SK-N-SH (cell line): Measurements from ENCODE around the gene EXD2. TPM values are rescaled to one million over a fixed set of nuclear protein-coding genes. Genes with fewer than 3 reads are reported as not detected.
A peak's percentile ranks its signal among the peaks of the same experiment; 100 is the strongest.

Source experiments
- CTCF ChIA-PET: fragments of 300-600, 350-600 bp; formaldehyde crosslinking; extraction: SDS; loops from one replicate; lab custom pipeline; 2021; lab: Yijun Ruan, JAX
- POLR2A ChIA-PET: fragments of 350-600 bp; sonication (Branson Sonifier 250); formaldehyde crosslinking; extraction: SDS; loops from one replicate; lab custom pipeline; 2020; ENCODE audit warnings: antibody characterized with exemption, inconsistent platforms; lab: Yijun Ruan, JAX
- DNase-seq: peaks from one replicate; pipeline ENCODE4 v3.0.0; 2012
- H2AFZ ChIP-seq: fragments of 200-600 bp; sonication (generic); 2 replicates; pipeline ENCODE4 v1.8.1; 2016; ENCODE audit warnings: antibody characterized with exemption, mild to moderate bottlenecking, low read depth
- H3F3A ChIP-seq: fragments of 200-600 bp; sonication (generic); replicated peaks from 2 replicates; pipeline ENCODE3; 2016; ENCODE audit warnings: antibody characterized with exemption, mild to moderate bottlenecking; ENCODE audit not compliant: insufficient read depth
- H3K27ac ChIP-seq, 2 experiments: fragments of 200-500 bp in 1 of 2; fragments of 200-600 bp in 1 of 2; sonication (Bioruptor generic) in 1 of 2; sonication (generic), shearing (Covaris generic) in 1 of 2; 2 replicates each; pipeline versions ENCODE4 v1.5.1 to v1.6.1; 2014 to 2016; ENCODE audit warnings: low read depth in 2 of 2, inconsistent platforms in 1 of 2, low read length in 1 of 2, mild to moderate bottlenecking in 1 of 2, mixed read lengths in 1 of 2
- H3K27me3 ChIP-seq: fragments of 200-600 bp; sonication (generic), shearing (Covaris generic); 2 replicates; pipeline ENCODE4 v1.6.1; 2016; ENCODE audit warnings: mixed run types; ENCODE audit not compliant: insufficient read depth
- H3K36me3 ChIP-seq, 2 experiments: fragments of 200-500 bp in 1 of 2; fragments of 200-600 bp in 1 of 2; sonication (Bioruptor generic) in 1 of 2; sonication (generic) in 1 of 2; replicated peaks in 1 of 2; 2 replicates each; pipeline versions ENCODE3 to v1.5.1; 2014 to 2016; ENCODE audit warnings: low read length in 1 of 2, mild to moderate bottlenecking in 1 of 2; ENCODE audit not compliant: insufficient read depth in 2 of 2, control insufficient read depth in 1 of 2
- H3K4me1 ChIP-seq, 2 experiments: fragments of 200-500 bp in 1 of 2; fragments of 200-600 bp in 1 of 2; sonication (Bioruptor generic) in 1 of 2; sonication (generic), shearing (Covaris generic) in 1 of 2; 2 replicates each; pipeline versions ENCODE4 v1.5.1 to v1.6.1; 2014 to 2016; ENCODE audit warnings: low read depth in 1 of 2, low read length in 1 of 2, mixed run types in 1 of 2; ENCODE audit not compliant: insufficient read depth in 2 of 2, control insufficient read depth in 1 of 2
- H3K4me2 ChIP-seq: fragments of 200-600 bp; sonication (generic), shearing (Covaris generic); 2 replicates; pipeline ENCODE4 v1.6.1; 2017; ENCODE audit warnings: mixed run types
- H3K4me3 ChIP-seq, 2 experiments: fragments of 200-500 bp in 1 of 2; fragments of 200-600 bp in 1 of 2; sonication (Bioruptor generic) in 1 of 2; sonication (generic), shearing (Covaris generic) in 1 of 2; 2 replicates each; pipeline versions ENCODE4 v1.5.1 to v1.8.1; 2014 to 2016; ENCODE audit warnings: low read depth in 2 of 2, inconsistent platforms in 1 of 2, low read length in 1 of 2, mild to moderate bottlenecking in 1 of 2, mixed read lengths in 1 of 2, moderate library complexity in 1 of 2
- H3K79me2 ChIP-seq: fragments of 200-600 bp; sonication (generic); 2 replicates; pipeline ENCODE4 v1.8.1; 2017; ENCODE audit warnings: mild to moderate bottlenecking; ENCODE audit not compliant: insufficient read depth
- H3K9ac ChIP-seq: fragments of 200-600 bp; sonication (generic); 2 replicates; pipeline ENCODE4 v1.6.1; 2017; ENCODE audit warnings: mixed run types
- H3K9me2 ChIP-seq: fragments of 200-600 bp; sonication (generic); 2 replicates; pipeline ENCODE4 v1.6.1; 2017; ENCODE audit warnings: mixed run types
- H3K9me3 ChIP-seq: fragments of 200-600 bp; sonication (generic); 2 replicates; pipeline ENCODE4 v1.6.1; 2017; ENCODE audit warnings: mixed run types, mild to moderate bottlenecking, moderate library complexity
- H4K20me1 ChIP-seq: fragments of 200-600 bp; sonication (generic); 2 replicates; pipeline ENCODE4 v1.6.1; 2017; ENCODE audit warnings: mild to moderate bottlenecking, mixed run types; ENCODE audit not compliant: insufficient read depth
- EP300 ChIP-seq, 2 experiments: IDR thresholded peaks; 2 replicates each; pipeline versions ENCODE4 v1.4.0 to v1.6.1; 2012; ENCODE audit warnings: borderline replicate concordance in 1 of 2, low read depth in 1 of 2, low read length in 1 of 2
- FOSL2 ChIP-seq: IDR thresholded peaks from 2 replicates; pipeline ENCODE4 v1.4.0; 2012; ENCODE audit warnings: low read depth, mild to moderate bottlenecking, moderate library complexity, borderline replicate concordance
- GATA2 ChIP-seq: sonication (generic); formaldehyde crosslinking; IDR thresholded peaks from 2 replicates; pipeline ENCODE4 v1.5.0; 2020; ENCODE audit warnings: mild to moderate bottlenecking, missing genetic modification reagents
- JUND ChIP-seq: IDR thresholded peaks from 2 replicates; pipeline ENCODE4 v1.4.0; 2012
- MXI1 ChIP-seq: IDR thresholded peaks from 2 replicates; pipeline ENCODE4 v1.6.1; 2012; ENCODE audit warnings: mild to moderate bottlenecking, low read depth, low read length, improper control_type of control experiment
- NFIC ChIP-seq: IDR thresholded peaks from 2 replicates; pipeline ENCODE4 v1.4.0; 2012; ENCODE audit warnings: borderline replicate concordance
- POLR2AphosphoS5 ChIP-seq: IDR thresholded peaks from 2 replicates; pipeline ENCODE4 v1.6.1; 2012; ENCODE audit warnings: low read depth, low read length
- RXRA ChIP-seq: IDR thresholded peaks from 2 replicates; pipeline ENCODE4 v1.4.0; 2012; ENCODE audit warnings: low read depth, mild to moderate bottlenecking, borderline replicate concordance
- TCF12 ChIP-seq: IDR thresholded peaks from 2 replicates; pipeline ENCODE4 v1.4.0; 2012
- TEAD4 ChIP-seq: IDR thresholded peaks from 2 replicates; pipeline ENCODE4 v1.4.0; 2012; ENCODE audit warnings: mild to moderate bottlenecking, borderline replicate concordance; ENCODE audit not compliant: insufficient read depth
- WGBS: methylation state at CpG from one replicate; pipeline ENCODE4 v1.1.6; 2017; ENCODE audit warnings: low lambda C conversion rate; 5-methylcytosine and 5-hydroxymethylcytosine counted together
- polyA plus RNA-seq, 3 experiments: library from polyadenylated mRNA; depleted of rRNA; stranded (reverse); fragments of >200 nt; gene quantifications; 2 replicates each; pipeline ENCODE4 v1.2.3, GENCODE V29; 2012
- TF ChIP-seq, protein P1 (sequence below): fragments of 200-600 bp; sonication (generic); IDR thresholded peaks from 2 replicates; pipeline ENCODE4 v1.6.1; 2017; ENCODE audit warnings: antibody characterized with exemption, mild to moderate bottlenecking, moderate library complexity
- TF ChIP-seq, protein P2 (sequence below): IDR thresholded peaks from 2 replicates; pipeline ENCODE4 v1.4.0; 2012; ENCODE audit warnings: low read depth
- TF ChIP-seq, protein P3 (sequence below): IDR thresholded peaks from 2 replicates; pipeline ENCODE4; 2012
- TF ChIP-seq, protein P4 (sequence below): IDR thresholded peaks from 2 replicates; pipeline ENCODE4 v1.6.1; 2012; ENCODE audit warnings: mild to moderate bottlenecking, low read depth, low read length, moderate library complexity

The EXD2 gene
- polyA plus RNA-seq, 1 of the 3 experiments (the other 2 are of a cell fraction): 15.1 TPM

DNA sequence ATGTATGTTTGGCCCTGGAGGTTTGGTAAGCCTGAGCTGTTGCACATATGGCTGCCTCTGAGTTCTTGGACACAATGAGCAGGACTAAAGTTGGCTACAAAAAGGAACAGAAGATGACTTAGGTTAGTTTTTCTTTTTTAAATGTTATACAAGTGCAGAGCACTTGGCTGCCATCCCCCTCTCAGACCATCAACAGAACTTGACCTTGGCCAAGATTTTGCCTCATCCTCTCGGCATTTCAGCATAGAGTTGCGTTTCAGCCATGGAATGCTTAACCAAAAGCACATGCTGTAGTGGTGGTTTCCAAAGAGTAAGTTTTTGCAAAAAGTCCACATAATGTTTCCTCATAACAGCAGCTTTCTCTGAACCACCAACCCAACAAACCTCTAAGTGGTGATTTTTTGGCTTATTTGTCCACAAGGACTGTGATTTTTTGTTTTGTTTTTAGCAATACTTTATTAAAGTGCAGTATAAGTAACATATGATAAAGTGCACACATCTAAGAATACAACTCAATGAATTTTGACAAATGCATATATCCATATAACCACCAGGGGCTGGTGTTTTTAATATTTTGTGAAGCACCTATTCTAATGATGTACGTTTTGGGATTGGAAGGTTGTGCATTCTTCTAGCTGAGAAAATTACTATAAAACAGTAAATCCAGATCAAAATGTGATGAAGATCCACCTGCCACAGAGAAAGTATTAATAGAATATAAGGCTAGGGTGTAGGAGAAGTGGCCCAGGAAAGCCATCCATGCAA, 56.6 kb downstream of the EXD2 start:
- no peaks in the 10 kb centered on the region for H3K79me2 ChIP-seq
- no peak overlapping the region for H3K9ac ChIP-seq
- no peaks in the 10 kb centered on the region for H3K9me3 ChIP-seq
- no peak overlapping the region for H3K4me3 ChIP-seq
- H3K9me2 ChIP-seq: no peaks in the 10 kb centered on the region
- H3F3A ChIP-seq: peaks cover 11% of the 10 kb centered on the region
- peak overlapping the region; percentile 67 to 73; a peak in 3 of 4 replicates for H3K27ac ChIP-seq
- no peaks in the 10 kb centered on the region for H4K20me1 ChIP-seq
- no peaks in the 10 kb centered on the region for H3K36me3 ChIP-seq
- ChIA-PET CTCF (interaction anchor here (1.1 to 5.1 kb wide), 7 partner anchors 8 to 212 kb away, joined by 3 to 44 read pairs (median 12); partner anchors contain the start of gene GALNT16), POLR2A (no interaction called here)
- H2AFZ ChIP-seq: no peak overlapping the region
- WGBS: 46% methylated on average over 3 of the region's 3 CpGs
- H3K4me2 ChIP-seq: peak overlapping the region; percentile 62; the same call in 1 of the 2 replicates
- TF ChIP-seq MXI1 (no peak), TEAD4 (peak; percentile 65; the same call in 1 of the 2 replicates), JUND (peak; percentile 63), POLR2AphosphoS5 (no peak), FOSL2 (peak; percentile 32; the same call in 1 of the 2 replicates), GATA2 (CRISPR knock-in tag) (no peak), EP300 (IDR thresholded peaks at IDR 0.05; ENCODE audit: borderline replicate concordance in 1 of 2, low read depth in 1 of 2, low read length in 1 of 2) (peak in 1 of 2 experiments; percentile 60; a peak in 1 of 4 replicates), TCF12 (peak; percentile 96), NFIC (peak; percentile 76), RXRA (peak; percentile 55; the same call in 1 of the 2 replicates)
- TF ChIP-seq, protein P1, sequence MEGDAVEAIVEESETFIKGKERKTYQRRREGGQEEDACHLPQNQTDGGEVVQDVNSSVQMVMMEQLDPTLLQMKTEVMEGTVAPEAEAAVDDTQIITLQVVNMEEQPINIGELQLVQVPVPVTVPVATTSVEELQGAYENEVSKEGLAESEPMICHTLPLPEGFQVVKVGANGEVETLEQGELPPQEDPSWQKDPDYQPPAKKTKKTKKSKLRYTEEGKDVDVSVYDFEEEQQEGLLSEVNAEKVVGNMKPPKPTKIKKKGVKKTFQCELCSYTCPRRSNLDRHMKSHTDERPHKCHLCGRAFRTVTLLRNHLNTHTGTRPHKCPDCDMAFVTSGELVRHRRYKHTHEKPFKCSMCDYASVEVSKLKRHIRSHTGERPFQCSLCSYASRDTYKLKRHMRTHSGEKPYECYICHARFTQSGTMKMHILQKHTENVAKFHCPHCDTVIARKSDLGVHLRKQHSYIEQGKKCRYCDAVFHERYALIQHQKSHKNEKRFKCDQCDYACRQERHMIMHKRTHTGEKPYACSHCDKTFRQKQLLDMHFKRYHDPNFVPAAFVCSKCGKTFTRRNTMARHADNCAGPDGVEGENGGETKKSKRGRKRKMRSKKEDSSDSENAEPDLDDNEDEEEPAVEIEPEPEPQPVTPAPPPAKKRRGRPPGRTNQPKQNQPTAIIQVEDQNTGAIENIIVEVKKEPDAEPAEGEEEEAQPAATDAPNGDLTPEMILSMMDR: peak; percentile 66
- TF ChIP-seq, protein P2, sequence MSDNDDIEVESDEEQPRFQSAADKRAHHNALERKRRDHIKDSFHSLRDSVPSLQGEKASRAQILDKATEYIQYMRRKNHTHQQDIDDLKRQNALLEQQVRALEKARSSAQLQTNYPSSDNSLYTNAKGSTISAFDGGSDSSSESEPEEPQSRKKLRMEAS: peak; percentile 78
- TF ChIP-seq, protein P3, sequence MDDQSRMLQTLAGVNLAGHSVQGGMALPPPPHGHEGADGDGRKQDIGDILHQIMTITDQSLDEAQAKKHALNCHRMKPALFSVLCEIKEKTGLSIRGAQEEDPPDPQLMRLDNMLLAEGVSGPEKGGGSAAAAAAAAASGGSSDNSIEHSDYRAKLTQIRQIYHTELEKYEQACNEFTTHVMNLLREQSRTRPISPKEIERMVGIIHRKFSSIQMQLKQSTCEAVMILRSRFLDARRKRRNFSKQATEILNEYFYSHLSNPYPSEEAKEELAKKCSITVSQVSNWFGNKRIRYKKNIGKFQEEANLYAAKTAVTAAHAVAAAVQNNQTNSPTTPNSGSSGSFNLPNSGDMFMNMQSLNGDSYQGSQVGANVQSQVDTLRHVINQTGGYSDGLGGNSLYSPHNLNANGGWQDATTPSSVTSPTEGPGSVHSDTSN: no peak
- TF ChIP-seq, protein P4, sequence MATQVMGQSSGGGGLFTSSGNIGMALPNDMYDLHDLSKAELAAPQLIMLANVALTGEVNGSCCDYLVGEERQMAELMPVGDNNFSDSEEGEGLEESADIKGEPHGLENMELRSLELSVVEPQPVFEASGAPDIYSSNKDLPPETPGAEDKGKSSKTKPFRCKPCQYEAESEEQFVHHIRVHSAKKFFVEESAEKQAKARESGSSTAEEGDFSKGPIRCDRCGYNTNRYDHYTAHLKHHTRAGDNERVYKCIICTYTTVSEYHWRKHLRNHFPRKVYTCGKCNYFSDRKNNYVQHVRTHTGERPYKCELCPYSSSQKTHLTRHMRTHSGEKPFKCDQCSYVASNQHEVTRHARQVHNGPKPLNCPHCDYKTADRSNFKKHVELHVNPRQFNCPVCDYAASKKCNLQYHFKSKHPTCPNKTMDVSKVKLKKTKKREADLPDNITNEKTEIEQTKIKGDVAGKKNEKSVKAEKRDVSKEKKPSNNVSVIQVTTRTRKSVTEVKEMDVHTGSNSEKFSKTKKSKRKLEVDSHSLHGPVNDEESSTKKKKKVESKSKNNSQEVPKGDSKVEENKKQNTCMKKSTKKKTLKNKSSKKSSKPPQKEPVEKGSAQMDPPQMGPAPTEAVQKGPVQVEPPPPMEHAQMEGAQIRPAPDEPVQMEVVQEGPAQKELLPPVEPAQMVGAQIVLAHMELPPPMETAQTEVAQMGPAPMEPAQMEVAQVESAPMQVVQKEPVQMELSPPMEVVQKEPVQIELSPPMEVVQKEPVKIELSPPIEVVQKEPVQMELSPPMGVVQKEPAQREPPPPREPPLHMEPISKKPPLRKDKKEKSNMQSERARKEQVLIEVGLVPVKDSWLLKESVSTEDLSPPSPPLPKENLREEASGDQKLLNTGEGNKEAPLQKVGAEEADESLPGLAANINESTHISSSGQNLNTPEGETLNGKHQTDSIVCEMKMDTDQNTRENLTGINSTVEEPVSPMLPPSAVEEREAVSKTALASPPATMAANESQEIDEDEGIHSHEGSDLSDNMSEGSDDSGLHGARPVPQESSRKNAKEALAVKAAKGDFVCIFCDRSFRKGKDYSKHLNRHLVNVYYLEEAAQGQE: 0 out of 2 replicates have a peak, but pooled peaks have one; percentile 12
- H3K27me3 ChIP-seq: no peaks in the 10 kb centered on the region
- peaks cover 2 to 5% of the 10 kb centered on the region in 2 experiments; a peak in 3 of 4 replicates for H3K4me1 ChIP-seq
- no peak for DNase-seq
